ENCODE measurements around the gene NRG2. TPM values are rescaled to one million over a fixed set of nuclear protein-coding genes. Genes with fewer than 3 reads are reported as not detected.

NRG2 gene
- total and polyA plus RNA-seq, 2 experiments from 2014 or later, result 0.37 to 1.3 TPM

DNA sequence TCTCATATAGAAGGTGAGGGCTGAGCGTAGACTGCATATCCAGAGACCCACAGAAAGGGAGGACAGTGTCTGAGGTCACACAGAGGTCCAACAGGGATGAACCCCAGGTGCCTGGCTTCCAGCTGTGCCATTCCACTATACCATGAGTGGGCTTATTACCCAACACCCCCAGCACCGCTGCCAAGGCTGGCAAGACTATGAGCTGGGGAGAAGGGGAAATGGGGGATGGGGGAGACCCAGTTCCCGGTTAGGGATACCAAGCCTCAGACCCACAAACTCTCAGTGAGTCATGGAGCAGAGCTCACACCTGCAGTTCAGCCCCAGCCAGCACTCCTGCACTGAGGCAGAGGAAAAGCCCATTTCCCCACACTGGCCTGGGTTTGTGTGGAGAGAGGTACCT, 141.1 kb downstream of the NRG2 start:
- H3K4me1 Mint-ChIP-seq, result peaks cover 11% of the 10 kb centered on the region
- ATAC-seq (no peak), DNase-seq (ENCODE audit: low spot score) (no peak)
- Histone ChIP-seq H2AFZ (no peak overlapping the region), H3K27ac (ENCODE audit: low read depth) (no peak overlapping the region), H3K79me2 (replicated peaks; ENCODE audit: insufficient read depth) (no peaks in the 10 kb centered on the region), H3F3A (replicated peaks; ENCODE audit: low read depth) (0 out of 2 replicates have a peak, but pooled peaks cover 4% of the 10 kb centered on the region), H3K27me3 (ENCODE audit: insufficient read depth) (peaks cover 86% of the 10 kb centered on the region), H3K4me2 (no peak overlapping the region), H3K9me2 (ENCODE audit: insufficient read depth) (no peaks in the 10 kb centered on the region), H3K36me3 (ENCODE audit: insufficient read depth) (no peaks in the 10 kb centered on the region), H3K4me3 (no peak overlapping the region), H3K4me1 (ENCODE audit: insufficient read depth) (peaks cover 12% of the 10 kb centered on the region), H4K20me1 (replicated peaks; ENCODE audit: insufficient read depth) (peaks cover 9% of the 10 kb centered on the region)
- H3K27me3 Mint-ChIP-seq (ENCODE audit: insufficient read depth, low read depth, poor library complexity), result peaks cover 50% of the 10 kb centered on the region
- no peak overlapping the region for H3K27ac Mint-ChIP-seq
- no peak overlapping the region for H3K4me3 Mint-ChIP-seq
- TF ChIP-seq ZNF331 (CRISPR knock-in tag; IDR thresholded peaks at IDR 0.05; ENCODE audit: low read depth), result no peak
- TF ChIP-seq JUNB (IDR thresholded peaks at IDR 0.05; ENCODE audit: unreplicated experiment), result no peak
- TF ChIP-seq, protein P1, sequence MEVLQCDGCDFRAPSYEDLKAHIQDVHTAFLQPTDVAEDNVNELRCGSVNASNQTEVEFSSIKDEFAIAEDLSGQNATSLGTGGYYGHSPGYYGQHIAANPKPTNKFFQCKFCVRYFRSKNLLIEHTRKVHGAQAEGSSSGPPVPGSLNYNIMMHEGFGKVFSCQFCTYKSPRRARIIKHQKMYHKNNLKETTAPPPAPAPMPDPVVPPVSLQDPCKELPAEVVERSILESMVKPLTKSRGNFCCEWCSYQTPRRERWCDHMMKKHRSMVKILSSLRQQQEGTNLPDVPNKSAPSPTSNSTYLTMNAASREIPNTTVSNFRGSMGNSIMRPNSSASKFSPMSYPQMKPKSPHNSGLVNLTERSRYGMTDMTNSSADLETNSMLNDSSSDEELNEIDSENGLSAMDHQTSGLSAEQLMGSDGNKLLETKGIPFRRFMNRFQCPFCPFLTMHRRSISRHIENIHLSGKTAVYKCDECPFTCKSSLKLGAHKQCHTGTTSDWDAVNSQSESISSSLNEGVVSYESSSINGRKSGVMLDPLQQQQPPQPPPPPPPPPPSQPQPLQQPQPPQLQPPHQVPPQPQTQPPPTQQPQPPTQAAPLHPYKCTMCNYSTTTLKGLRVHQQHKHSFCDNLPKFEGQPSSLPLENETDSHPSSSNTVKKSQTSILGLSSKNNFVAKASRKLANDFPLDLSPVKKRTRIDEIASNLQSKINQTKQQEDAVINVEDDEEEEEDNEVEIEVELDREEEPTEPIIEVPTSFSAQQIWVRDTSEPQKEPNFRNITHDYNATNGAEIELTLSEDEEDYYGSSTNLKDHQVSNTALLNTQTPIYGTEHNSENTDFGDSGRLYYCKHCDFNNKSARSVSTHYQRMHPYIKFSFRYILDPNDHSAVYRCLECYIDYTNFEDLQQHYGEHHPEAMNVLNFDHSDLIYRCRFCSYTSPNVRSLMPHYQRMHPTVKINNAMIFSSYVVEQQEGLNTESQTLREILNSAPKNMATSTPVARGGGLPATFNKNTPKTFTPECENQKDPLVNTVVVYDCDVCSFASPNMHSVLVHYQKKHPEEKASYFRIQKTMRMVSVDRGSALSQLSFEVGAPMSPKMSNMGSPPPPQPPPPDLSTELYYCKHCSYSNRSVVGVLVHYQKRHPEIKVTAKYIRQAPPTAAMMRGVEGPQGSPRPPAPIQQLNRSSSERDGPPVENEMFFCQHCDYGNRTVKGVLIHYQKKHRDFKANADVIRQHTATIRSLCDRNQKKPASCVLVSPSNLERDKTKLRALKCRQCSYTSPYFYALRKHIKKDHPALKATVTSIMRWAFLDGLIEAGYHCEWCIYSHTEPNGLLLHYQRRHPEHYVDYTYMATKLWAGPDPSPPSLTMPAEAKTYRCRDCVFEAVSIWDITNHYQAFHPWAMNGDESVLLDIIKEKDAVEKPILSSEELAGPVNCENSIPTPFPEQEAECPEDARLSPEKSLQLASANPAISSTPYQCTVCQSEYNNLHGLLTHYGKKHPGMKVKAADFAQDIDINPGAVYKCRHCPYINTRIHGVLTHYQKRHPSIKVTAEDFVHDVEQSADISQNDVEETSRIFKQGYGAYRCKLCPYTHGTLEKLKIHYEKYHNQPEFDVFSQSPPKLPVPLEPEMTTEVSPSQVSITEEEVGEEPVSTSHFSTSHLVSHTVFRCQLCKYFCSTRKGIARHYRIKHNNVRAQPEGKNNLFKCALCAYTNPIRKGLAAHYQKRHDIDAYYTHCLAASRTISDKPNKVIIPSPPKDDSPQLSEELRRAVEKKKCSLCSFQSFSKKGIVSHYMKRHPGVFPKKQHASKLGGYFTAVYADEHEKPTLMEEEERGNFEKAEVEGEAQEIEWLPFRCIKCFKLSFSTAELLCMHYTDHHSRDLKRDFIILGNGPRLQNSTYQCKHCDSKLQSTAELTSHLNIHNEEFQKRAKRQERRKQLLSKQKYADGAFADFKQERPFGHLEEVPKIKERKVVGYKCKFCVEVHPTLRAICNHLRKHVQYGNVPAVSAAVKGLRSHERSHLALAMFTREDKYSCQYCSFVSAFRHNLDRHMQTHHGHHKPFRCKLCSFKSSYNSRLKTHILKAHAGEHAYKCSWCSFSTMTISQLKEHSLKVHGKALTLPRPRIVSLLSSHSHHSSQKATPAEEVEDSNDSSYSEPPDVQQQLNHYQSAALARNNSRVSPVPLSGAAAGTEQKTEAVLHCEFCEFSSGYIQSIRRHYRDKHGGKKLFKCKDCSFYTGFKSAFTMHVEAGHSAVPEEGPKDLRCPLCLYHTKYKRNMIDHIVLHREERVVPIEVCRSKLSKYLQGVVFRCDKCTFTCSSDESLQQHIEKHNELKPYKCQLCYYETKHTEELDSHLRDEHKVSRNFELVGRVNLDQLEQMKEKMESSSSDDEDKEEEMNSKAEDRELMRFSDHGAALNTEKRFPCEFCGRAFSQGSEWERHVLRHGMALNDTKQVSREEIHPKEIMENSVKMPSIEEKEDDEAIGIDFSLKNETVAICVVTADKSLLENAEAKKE (CRISPR knock-in tag; IDR thresholded peaks at IDR 0.05), result no peak
- TF ChIP-seq CTCF (conservative IDR thresholded peaks at IDR 0.05; ENCODE audit: low read depth in 2 of 2), result no peak
- TF ChIP-seq EZH2phosphoT487 (IDR thresholded peaks at IDR 0.05; ENCODE audit: unreplicated experiment), result no peak
- no peak for TF ChIP-seq NANOG (IDR thresholded peaks at IDR 0.05; ENCODE audit: borderline replicate concordance)
- no peak for TF ChIP-seq POLR2AphosphoS5 (IDR thresholded peaks at IDR 0.05; ENCODE audit: low read depth)
- TF ChIP-seq EZH2 (IDR thresholded peaks at IDR 0.05; ENCODE audit: low read depth, unreplicated experiment), result no peak
- no peak for TF ChIP-seq STAT1 (IDR thresholded peaks at IDR 0.05; ENCODE audit: unreplicated experiment)
- TF ChIP-seq, protein P2, sequence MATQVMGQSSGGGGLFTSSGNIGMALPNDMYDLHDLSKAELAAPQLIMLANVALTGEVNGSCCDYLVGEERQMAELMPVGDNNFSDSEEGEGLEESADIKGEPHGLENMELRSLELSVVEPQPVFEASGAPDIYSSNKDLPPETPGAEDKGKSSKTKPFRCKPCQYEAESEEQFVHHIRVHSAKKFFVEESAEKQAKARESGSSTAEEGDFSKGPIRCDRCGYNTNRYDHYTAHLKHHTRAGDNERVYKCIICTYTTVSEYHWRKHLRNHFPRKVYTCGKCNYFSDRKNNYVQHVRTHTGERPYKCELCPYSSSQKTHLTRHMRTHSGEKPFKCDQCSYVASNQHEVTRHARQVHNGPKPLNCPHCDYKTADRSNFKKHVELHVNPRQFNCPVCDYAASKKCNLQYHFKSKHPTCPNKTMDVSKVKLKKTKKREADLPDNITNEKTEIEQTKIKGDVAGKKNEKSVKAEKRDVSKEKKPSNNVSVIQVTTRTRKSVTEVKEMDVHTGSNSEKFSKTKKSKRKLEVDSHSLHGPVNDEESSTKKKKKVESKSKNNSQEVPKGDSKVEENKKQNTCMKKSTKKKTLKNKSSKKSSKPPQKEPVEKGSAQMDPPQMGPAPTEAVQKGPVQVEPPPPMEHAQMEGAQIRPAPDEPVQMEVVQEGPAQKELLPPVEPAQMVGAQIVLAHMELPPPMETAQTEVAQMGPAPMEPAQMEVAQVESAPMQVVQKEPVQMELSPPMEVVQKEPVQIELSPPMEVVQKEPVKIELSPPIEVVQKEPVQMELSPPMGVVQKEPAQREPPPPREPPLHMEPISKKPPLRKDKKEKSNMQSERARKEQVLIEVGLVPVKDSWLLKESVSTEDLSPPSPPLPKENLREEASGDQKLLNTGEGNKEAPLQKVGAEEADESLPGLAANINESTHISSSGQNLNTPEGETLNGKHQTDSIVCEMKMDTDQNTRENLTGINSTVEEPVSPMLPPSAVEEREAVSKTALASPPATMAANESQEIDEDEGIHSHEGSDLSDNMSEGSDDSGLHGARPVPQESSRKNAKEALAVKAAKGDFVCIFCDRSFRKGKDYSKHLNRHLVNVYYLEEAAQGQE (IDR thresholded peaks at IDR 0.05; ENCODE audit: unreplicated experiment), result no peak
- no peak for TF ChIP-seq ZNF114 (CRISPR knock-in tag; IDR thresholded peaks at IDR 0.05)
- TF ChIP-seq, protein P3, sequence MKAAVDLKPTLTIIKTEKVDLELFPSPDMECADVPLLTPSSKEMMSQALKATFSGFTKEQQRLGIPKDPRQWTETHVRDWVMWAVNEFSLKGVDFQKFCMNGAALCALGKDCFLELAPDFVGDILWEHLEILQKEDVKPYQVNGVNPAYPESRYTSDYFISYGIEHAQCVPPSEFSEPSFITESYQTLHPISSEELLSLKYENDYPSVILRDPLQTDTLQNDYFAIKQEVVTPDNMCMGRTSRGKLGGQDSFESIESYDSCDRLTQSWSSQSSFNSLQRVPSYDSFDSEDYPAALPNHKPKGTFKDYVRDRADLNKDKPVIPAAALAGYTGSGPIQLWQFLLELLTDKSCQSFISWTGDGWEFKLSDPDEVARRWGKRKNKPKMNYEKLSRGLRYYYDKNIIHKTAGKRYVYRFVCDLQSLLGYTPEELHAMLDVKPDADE (IDR thresholded peaks at IDR 0.05), result no peak
- no peak for TF ChIP-seq CREB1 (CRISPR knock-in tag; IDR thresholded peaks at IDR 0.05; ENCODE audit: low read depth)
- H3K9me3 Mint-ChIP-seq, result no peaks in the 10 kb centered on the region
- no peaks in the 10 kb centered on the region for H3K36me3 Mint-ChIP-seq (ENCODE audit: low read depth)

All from GM23338 (cell line).